Measurements from ENCODE around the gene HNRNPD.
"Not testable (repeated sequence)": the region's sequence is repeated elsewhere in the genome, so short reads cannot be mapped to it uniquely, and the experiment has no call there.

HNRNPD gene

GRCh38 chr4:82372517-82373485 lies 990 bp downstream of the HNRNPD start:
- DNase-seq = peak; percentile 96

- DNase-seq = peak; percentile 61
These were observed 2.3 kb downstream of the HNRNPD start for GRCh38 chr4:82371497-82371896.

- DNase-seq = peak; percentile 67
These were observed 6.2 kb downstream of the HNRNPD start for GRCh38 chr4:82367438-82368097.

GRCh38 chr4:82366431-82366830 lies 7.4 kb downstream of the HNRNPD start:
- not testable (repeated sequence) for DNase-seq

- DNase-seq = no peak
These were observed 9.8 kb downstream of the HNRNPD start for GRCh38 chr4:82363896-82364487.

GRCh38 chr4:82362565-82362964 lies 11.2 kb downstream of the HNRNPD start:
- DNase-seq = no peak

GRCh38 chr4:82360298-82361177 lies 13.3 kb downstream of the HNRNPD start:
- DNase-seq = peak; percentile 78

GRCh38 chr4:82358847-82359246 lies 14.9 kb downstream of the HNRNPD start:
- no peak for DNase-seq

- DNase-seq = no peak
These were observed 16.2 kb downstream of the HNRNPD start for GRCh38 chr4:82357640-82358039.

- DNase-seq = no peak
These were observed 19.0 kb downstream of the HNRNPD start for GRCh38 chr4:82354788-82355187.

- no peak for DNase-seq
These were observed 20.9 kb downstream of the HNRNPD start for GRCh38 chr4:82352825-82353366.

- no peak for DNase-seq
These were observed 21.5 kb downstream of the HNRNPD start for GRCh38 chr4:82352118-82352824.

- no peak for DNase-seq
These were observed 27.7 kb downstream of the HNRNPD start for GRCh38 chr4:82346126-82346525.

GRCh38 chr4:82335043-82335442 lies 38.7 kb downstream of the HNRNPD start:
- no peak for DNase-seq

- DNase-seq = not testable (repeated sequence)
These were observed 40.1 kb downstream of the HNRNPD start for GRCh38 chr4:82333641-82334040.

GRCh38 chr4:82331814-82332213 lies 42.0 kb downstream of the HNRNPD start:
- no peak for DNase-seq

- DNase-seq = no peak
These were observed 53.4 kb downstream of the HNRNPD start for GRCh38 chr4:82320351-82320750.

GRCh38 chr4:82303063-82303462 lies 70.7 kb downstream of the HNRNPD start:
- not testable (repeated sequence) for DNase-seq

Measured in hematopoietic multipotent progenitor cell treated with erythropoietin and hydrocortisone succinate and interleukin-3 and kit ligand, for 6 days (in vitro differentiated cells).